Brain pericyte (primary cell): ENCODE measurements around the gene NKPD1.

Source experiments
- DNase-seq: peaks from one replicate; pipeline ENCODE4 v3.0.0-alpha.2; 2012; ENCODE audit warnings: low read depth, low spot score

The NKPD1 gene

DNA sequence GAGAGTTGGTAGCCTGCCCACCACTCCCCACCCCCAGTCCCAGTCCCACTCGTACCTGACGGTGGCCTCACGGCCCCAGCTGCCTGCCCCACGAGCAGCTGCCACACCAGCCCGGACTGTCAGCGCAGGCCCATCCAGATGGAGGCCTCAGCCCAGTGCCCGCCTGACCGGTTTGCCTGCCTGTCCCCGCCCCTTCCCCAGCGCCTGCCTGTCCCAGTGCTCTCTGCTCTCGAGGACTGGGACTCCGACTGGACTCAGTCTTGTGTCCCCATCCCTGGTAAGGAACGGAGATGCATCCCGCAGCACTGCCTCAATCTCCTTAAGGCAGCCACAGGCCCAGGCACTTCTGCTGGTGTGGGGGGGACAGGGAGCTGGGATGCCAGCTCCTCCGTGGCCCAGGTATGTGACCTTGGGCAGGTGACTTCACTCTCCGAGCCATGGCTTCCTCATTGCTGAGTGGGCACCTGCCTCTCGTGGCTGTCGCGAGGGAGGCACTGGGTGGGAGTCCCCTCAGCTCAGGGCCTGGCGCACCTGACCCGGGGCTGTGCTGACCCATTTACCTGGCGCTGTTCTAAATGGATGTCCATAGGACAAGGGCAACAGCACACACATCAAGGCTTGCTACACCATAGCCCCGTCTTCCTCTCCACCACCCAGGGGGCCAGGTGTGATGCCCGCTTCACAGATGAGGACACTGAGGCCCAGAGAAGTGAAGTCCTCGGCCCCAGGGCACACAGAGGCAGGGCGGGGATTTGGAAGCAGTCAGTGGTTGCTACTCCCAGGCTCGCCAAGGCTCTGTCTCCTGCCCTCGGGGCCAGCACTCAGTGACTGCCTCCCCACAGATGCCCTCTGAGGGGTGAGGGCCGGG, at the start of gene NKPD1:
TSS of gene NKPD1 (minus strand) at position 113 of the 868 bp plus-strand sequence. CDS start 832 bp downstream, outside the sequence.
- DNase-seq, result no peak

DNA sequence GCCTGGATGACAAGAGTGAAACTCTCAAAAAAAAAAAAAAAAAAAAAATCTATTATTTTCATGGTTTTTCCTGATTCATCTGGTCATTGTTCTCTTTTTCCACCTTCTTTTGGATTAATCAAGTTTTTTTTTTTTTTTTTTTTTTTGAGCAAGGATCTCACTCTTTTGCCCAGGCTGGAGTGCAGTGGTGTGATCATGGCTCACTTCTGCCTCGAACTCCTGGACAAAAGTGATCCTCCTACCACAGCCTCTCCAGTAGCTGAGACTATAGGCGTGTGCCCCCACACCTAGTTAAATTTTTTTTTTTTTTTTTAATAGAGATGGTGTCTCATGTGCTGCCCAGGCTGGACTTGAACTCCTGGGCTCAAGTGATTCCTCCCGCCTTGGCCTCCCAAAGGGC, 45.5 kb upstream of the NKPD1 start:
- no peak for DNase-seq

GRCh38 chr19:45205810-45206209, 45.0 kb upstream of the NKPD1 start:
- no peak for DNase-seq

GRCh38 chr19:45202637-45203036, 41.9 kb upstream of the NKPD1 start:
- DNase-seq, result no peak

GRCh38 chr19:45200568-45200967, 39.8 kb upstream of the NKPD1 start:
- DNase-seq, result peak; percentile 18

GRCh38 chr19:45195764-45196163, 35.0 kb upstream of the NKPD1 start:
- no peak for DNase-seq

- no peak for DNase-seq
Measured at GRCh38 chr19:45191375-45191774, 30.6 kb upstream of the NKPD1 start.

DNA sequence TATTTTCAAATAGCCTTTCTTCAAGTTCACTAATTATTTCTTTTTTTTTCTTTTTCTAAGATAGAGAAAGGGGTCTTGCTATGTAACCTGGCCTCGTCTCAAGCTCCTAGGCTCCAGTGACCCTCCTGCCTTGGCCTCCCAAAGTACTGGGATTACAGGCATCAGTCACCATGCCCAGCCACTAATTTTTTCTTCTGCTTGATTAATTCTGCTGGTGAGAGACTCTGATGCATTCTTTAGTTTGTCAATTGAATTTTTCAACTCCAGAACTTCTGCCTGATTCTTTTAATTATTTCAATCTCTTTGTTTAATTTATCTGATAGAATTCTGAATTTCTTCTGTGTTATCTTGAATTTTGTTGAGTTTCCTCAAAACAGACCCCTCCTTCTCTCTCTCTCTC, 29.2 kb upstream of the NKPD1 start:
- no peak for DNase-seq

- DNase-seq, result no peak
Measured at GRCh38 chr19:45187421-45188100, 26.8 kb upstream of the NKPD1 start.

DNA sequence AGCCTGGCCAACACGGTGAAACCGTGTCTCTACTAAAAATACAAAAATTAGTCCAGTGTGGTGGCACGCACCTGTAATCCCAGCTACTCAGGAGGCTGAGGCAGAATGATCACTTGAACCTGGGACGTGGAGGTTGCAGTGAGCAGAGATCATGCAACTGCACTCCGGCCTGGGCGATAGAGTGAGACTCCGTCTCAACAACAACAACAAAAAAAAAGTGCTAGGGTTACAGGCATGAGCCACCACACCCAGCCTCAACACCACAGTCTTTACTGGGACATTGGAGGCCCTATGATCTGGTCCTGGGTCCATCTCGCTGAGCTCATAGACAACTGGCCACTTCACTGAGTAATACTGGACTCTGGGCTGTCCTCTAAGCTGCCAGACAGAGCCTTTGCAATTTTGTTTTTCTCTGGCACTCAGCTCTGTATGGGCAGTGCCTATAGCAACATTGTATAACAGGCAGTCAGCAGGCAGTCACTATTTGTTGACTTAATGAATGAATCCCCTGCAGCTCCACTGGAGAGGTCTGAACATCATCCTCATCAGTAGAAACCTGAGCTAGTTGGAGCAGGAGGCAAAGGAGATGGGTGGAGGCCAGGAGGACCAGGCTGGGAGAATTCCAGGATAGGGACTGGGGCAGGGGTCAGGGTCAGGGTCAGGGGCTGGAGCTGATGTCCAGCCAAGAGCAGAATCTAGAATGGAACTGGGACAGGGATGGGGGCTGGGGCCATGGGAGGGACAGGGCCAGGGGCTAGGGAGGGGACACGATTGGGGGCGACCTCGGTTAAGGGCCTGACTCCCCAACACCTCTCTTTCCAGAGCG, 25.9 kb upstream of the NKPD1 start:
- DNase-seq, result no peak

DNA sequence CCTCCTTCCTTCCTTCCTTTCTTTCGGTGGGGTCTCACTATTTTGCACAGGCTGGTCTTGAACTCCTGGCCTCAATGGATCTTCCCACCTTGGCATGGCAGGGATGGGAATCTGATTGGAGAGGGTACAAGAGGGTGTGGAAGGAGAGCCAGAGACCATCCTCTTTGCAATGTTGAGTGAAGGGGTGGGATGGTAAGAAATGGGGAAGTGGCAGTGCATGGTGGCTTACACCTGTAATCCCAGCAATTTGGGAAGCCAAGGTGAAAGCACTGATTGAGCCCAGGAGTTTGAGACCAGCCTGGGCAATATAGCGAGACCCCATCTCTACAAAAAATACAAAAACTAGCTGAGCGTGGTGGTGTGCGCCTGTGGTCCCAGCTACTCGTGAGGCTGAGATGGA, 23.3 kb upstream of the NKPD1 start:
- no peak for DNase-seq

DNA sequence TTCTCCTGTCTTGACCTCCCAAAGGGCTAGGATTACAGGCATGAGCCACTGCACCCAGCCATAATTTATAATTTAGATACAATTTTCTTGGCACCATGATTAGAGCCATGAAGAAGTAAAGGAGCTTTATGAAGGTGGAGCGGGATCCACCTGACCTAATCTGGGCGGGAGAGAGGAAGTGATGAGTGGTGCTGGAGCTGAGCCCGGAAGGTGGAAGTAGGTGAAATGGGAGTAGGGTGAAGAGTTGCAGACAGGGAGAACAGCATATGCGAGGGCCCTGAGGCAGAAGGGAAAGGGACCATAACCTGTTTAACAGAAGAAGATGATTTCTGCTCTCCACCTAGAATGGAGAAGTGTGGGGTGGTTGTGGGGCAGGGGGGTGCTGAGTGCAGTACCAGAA, 22.0 kb upstream of the NKPD1 start:
- DNase-seq, result no peak

DNA sequence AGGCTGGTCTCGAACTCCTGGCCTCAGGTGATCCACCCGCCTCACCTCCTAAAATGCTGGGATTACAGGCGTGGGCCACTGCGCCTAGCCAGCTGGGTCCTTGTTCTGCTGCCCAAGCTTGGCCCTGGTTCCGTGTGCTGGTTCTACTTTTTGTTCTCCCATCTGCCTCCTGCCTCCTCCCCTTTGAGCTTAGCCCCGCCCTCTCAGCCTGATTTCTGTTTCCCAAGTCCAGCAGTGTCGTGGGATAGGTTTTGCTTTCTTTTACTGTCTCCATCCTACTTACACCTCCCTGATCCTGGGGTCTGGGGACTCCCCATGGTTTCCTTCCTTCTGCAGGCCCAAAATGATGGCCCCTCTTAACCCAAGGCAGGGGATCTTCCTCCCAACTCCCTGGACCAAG, 20.2 kb upstream of the NKPD1 start:
- no peak for DNase-seq

GRCh38 chr19:45179892-45180370, 19.1 kb upstream of the NKPD1 start:
- DNase-seq, result no peak

GRCh38 chr19:45179072-45179891, 18.5 kb upstream of the NKPD1 start:
- no peak for DNase-seq

- peak; percentile 100 for DNase-seq
Measured at GRCh38 chr19:45178262-45179071, 17.7 kb upstream of the NKPD1 start, which contains the start of gene BLOC1S3. BLOC1S3 (plus strand) TSS chr19:45178784; CDS start chr19:45179297, 513 bp downstream.

DNA sequence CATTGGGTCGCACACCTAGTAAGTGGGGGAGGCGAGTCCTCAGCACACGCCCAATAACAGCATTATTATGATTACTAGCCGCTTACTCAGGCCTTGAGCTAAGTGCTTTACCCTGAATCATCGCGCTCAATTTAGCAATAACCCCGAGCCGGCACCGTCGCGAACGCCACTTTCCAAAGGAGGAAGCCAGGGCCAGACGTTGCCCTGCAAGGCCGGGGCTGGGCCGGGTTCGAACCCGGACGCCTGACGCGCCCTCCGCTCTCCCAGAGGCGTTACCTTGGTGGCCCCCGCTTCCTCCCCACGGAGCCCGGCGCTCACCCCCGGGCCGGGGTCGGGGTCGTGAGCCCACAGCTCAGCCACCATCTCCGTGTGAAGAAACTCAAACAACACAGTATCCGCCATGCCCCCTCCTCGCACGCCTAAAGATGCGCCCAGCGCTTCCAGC, 17.1 kb upstream of the NKPD1 start, which contains the start of gene TRAPPC6A:
TSS of gene TRAPPC6A (minus strand) at position 421 of the 445 bp plus-strand sequence. CDS start at position 402, 19 bp downstream.
- DNase-seq, result no peak

- no peak for DNase-seq
Measured at GRCh38 chr19:45175515-45176345, 14.9 kb upstream of the NKPD1 start.

- DNase-seq, result no peak
Measured at GRCh38 chr19:45173816-45174215, 13.0 kb upstream of the NKPD1 start.
